Measurements from ENCODE around the gene WDR20. TPM values are rescaled to one million over a fixed set of nuclear protein-coding genes. Genes with fewer than 3 reads are reported as not detected.
"Not testable (repeated sequence)": the region's sequence is repeated elsewhere in the genome, so short reads cannot be mapped to it uniquely, and the experiment has no call there.

The WDR20 gene
- total and polyA plus RNA-seq, 10 of the 15 experiments (the other 5 are each of a cell fraction or from before 2014, with no cell fraction given), result 9.1 to 25.9 (median 18.4) TPM

DNA sequence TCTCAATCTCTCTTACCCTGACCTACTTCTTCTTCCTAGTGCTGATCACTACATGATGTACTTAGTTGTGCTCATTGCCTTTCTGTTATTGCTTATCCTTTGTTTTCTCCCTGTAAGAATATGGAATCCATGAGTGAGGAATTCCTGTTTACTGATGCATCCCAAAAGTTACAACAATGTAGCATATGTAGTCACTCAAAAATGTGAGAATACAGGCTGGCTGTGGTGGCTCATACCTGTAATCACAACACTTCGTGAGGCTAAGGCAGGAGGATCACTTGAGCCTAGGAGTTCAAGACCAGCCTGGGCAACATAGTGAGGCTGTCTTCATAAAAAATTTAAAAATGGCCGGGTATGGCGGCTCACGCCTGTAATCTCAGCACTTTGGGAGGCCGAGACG is 8.0 kb upstream of the WDR20 start:
- Histone ChIP-seq H3K4me2 (ENCODE audit: control insufficient read depth, insufficient read depth) (no peak overlapping the region), H3K9me3 (replicated peaks; ENCODE audit: control insufficient read depth, insufficient read depth, low read length) (no peaks in the 10 kb centered on the region), H4K20me1 (ENCODE audit: control insufficient read depth, insufficient read depth) (no peaks in the 10 kb centered on the region), H3K79me2 (ENCODE audit: control insufficient read depth, insufficient read depth, low read length) (no peaks in the 10 kb centered on the region), H3K27me3 (replicated peaks in 1 of 2; ENCODE audit: control insufficient read depth in 2 of 2, insufficient read depth in 2 of 2, low read length in 1 of 2) (no peaks in the 10 kb centered on the region), H3K9ac (ENCODE audit: control insufficient read depth, insufficient read depth, low read length) (no peak overlapping the region), H2AFZ (ENCODE audit: control insufficient read depth, low read depth, low read length) (no peak overlapping the region), H3K27ac (ENCODE audit: control insufficient read depth, insufficient read depth) (no peak overlapping the region), H3K36me3 (ENCODE audit: control insufficient read depth in 2 of 2, insufficient read depth in 2 of 2, low read length in 1 of 2) (no peaks in the 10 kb centered on the region), H3K4me3 (no peak overlapping the region), H3K4me1 (ENCODE audit: control insufficient read depth, insufficient read depth, low read length) (no peaks in the 10 kb centered on the region)
- ChIA-PET POLR2A (no interaction called here), RAD21 (ENCODE audit: unreplicated experiment) (no interaction called here), SMC1A (ENCODE audit: uncharacterized antibody, unreplicated experiment) (no interaction called here), CTCF (interaction anchor here (0.7 kb wide), 2 partner anchors 173 to 388 kb away, joined by 3 to 4 read pairs; no protein-coding TSS in a partner anchor)
- in situ Hi-C loops (cut with MboI), result no loop called here
- intact Hi-C loops (cut with micrococcal nuclease; ENCODE audit: unreplicated experiment), result no loop called here
- DNase-seq (ENCODE audit: low read depth, low spot score) (no peak), ATAC-seq (no peak), FAIRE-seq (no peak)
- BruUV-seq (replicated peaks), result no TSS peak
- TF ChIP-seq CUX1 (IDR thresholded peaks at IDR 0.05; ENCODE audit: insufficient replicate concordance, low read depth, low read length) (no peak), SMC3 (IDR thresholded peaks at IDR 0.05; ENCODE audit: borderline replicate concordance, low read length) (no peak), HDAC6 (IDR thresholded peaks at IDR 0.05; ENCODE audit: unreplicated experiment) (no peak), PBX3 (IDR thresholded peaks at IDR 0.05; ENCODE audit: insufficient replicate concordance, low read depth, low read length) (no peak), FOXK2 (IDR thresholded peaks at IDR 0.05) (no peak), RFX5 (IDR thresholded peaks at IDR 0.05; ENCODE audit: low read depth, low read length) (no peak), SREBF1 (IDR thresholded peaks at IDR 0.05; ENCODE audit: low read length) (no peak), EED (IDR thresholded peaks at IDR 0.05; ENCODE audit: low read depth) (no peak), EZH2 (IDR thresholded peaks at IDR 0.05; ENCODE audit: borderline replicate concordance, control insufficient read depth, low read depth, low read length) (no peak)
- 75% methylated on average over 6 of the region's 6 CpGs for WGBS (ENCODE audit: insufficient coverage, insufficient replicate concordance, low lambda C conversion rate, missing lambda C conversion rate)

DNA sequence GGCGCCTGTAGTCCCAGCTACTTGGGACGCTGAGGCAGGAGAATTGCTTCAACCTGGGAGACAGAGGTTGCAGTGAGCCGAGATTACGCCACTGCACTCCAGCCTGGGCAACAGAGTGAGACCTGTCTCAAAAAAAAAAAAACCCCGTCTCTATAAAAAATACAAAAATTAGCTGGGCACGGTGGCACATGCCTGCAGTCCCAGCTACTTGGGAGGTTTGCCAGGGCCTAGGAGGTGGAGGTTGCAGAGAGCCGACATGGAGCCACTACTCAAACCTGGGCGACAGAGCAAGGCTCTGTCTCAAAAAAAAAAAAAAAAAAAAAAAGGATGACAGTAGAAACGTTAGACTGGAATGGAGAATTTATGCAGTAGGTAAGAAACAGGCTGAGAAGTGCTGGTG is 5.7 kb upstream of the WDR20 start:
- POLR2A ChIA-PET; SMC1A ChIA-PET (ENCODE audit: uncharacterized antibody, unreplicated experiment); intact Hi-C loops (cut with micrococcal nuclease; ENCODE audit: unreplicated experiment); BruUV-seq (replicated peaks); ATAC-seq; H3K4me3 ChIP-seq; H3K27ac ChIP-seq (ENCODE audit: control insufficient read depth, insufficient read depth); H3K27me3 ChIP-seq (replicated peaks in 1 of 2; ENCODE audit: control insufficient read depth in 2 of 2, insufficient read depth in 2 of 2, low read length in 1 of 2); DNase-seq (ENCODE audit: low read depth, low spot score); in situ Hi-C loops (cut with MboI); H3K4me1 ChIP-seq (ENCODE audit: control insufficient read depth, insufficient read depth, low read length); CTCF ChIA-PET; FAIRE-seq; H3K36me3 ChIP-seq (ENCODE audit: control insufficient read depth in 2 of 2, insufficient read depth in 2 of 2, low read length in 1 of 2); H3K79me2 ChIP-seq (ENCODE audit: control insufficient read depth, insufficient read depth, low read length); H3K9ac ChIP-seq (ENCODE audit: control insufficient read depth, insufficient read depth, low read length); H3K4me2 ChIP-seq (ENCODE audit: control insufficient read depth, insufficient read depth); H2AFZ ChIP-seq (ENCODE audit: control insufficient read depth, low read depth, low read length); H3K9me3 ChIP-seq (replicated peaks; ENCODE audit: control insufficient read depth, insufficient read depth, low read length); H4K20me1 ChIP-seq (ENCODE audit: control insufficient read depth, insufficient read depth): not testable (repeated sequence)
- RAD21 ChIA-PET (ENCODE audit: unreplicated experiment), result interaction anchor here (0.8 kb wide), 1 partner anchor 181 kb away, joined by 4 read pairs; no protein-coding TSS in a partner anchor
- WGBS (ENCODE audit: insufficient coverage, insufficient replicate concordance, low lambda C conversion rate, missing lambda C conversion rate), result 90% methylated on average over 8 of the region's 9 CpGs

Data from GM12878 (cell line).